ENCODE results near the gene LRRC23.
A peak's percentile ranks its signal among the peaks of the same experiment; 100 is the strongest.

LRRC23 gene

GRCh38 chr12:6919588-6919987 is 15.0 kb downstream of the LRRC23 start:
- H3K27me3 ChIP-seq (ENCODE audit: insufficient read depth, poor library complexity, severe bottlenecking) = peaks cover 11% of the 10 kb centered on the region
- no peak for TF ChIP-seq REST (IDR thresholded peaks at IDR 0.05; ENCODE audit: insufficient replicate concordance, low read depth)
- TF ChIP-seq SPI1 (IDR thresholded peaks at IDR 0.05; ENCODE audit: borderline replicate concordance, low read depth) = peak; percentile 16; the same call in 1 of the 2 replicates
- no peak for DNase-seq (ENCODE audit: low read depth in 1 of 2, low spot score in 1 of 2)
- H3K27ac ChIP-seq (replicated peaks) = no peak overlapping the region
- no peak overlapping the region for H3K4me3 ChIP-seq (replicated peaks; ENCODE audit: insufficient read depth, low read length)

GRCh38 chr12:6921539-6921938 is 16.9 kb downstream of the LRRC23 start:
- Histone ChIP-seq H3K27ac (replicated peaks) (no peak overlapping the region), H3K4me3 (replicated peaks; ENCODE audit: insufficient read depth, low read length) (no peak overlapping the region), H3K27me3 (ENCODE audit: insufficient read depth, poor library complexity, severe bottlenecking) (no peaks in the 10 kb centered on the region)
- DNase-seq (ENCODE audit: low read depth in 1 of 2, low spot score in 1 of 2) = no peak
- TF ChIP-seq REST (IDR thresholded peaks at IDR 0.05; ENCODE audit: insufficient replicate concordance, low read depth) = no peak
- TF ChIP-seq GABPA (IDR thresholded peaks at IDR 0.05; ENCODE audit: low read depth) = no peak
- TF ChIP-seq POLR2AphosphoS5 (IDR thresholded peaks at IDR 0.05; ENCODE audit: low read depth) = no peak
- no peak for TF ChIP-seq SPI1 (IDR thresholded peaks at IDR 0.05; ENCODE audit: borderline replicate concordance, low read depth)
- no peak for TF ChIP-seq CTCF (IDR thresholded peaks at IDR 0.05; ENCODE audit: insufficient read depth, low read length)

GRCh38 chr12:6921996-6922946 is 17.6 kb downstream of the LRRC23 start:
- Histone ChIP-seq H3K27me3 (ENCODE audit: insufficient read depth, poor library complexity, severe bottlenecking) (no peaks in the 10 kb centered on the region), H3K4me3 (replicated peaks; ENCODE audit: insufficient read depth, low read length) (no peak overlapping the region), H3K27ac (replicated peaks) (no peak overlapping the region)
- DNase-seq (ENCODE audit: low read depth in 1 of 2, low spot score in 1 of 2) = peak in 1 of 2 experiments; percentile 51
- TF ChIP-seq REST (IDR thresholded peaks at IDR 0.05; ENCODE audit: insufficient replicate concordance, low read depth) = no peak
- TF ChIP-seq POLR2AphosphoS5 (IDR thresholded peaks at IDR 0.05; ENCODE audit: low read depth) = no peak
- TF ChIP-seq GABPA (IDR thresholded peaks at IDR 0.05; ENCODE audit: low read depth) = no peak
- TF ChIP-seq CTCF (IDR thresholded peaks at IDR 0.05; ENCODE audit: insufficient read depth, low read length) = no peak
- TF ChIP-seq SPI1 (IDR thresholded peaks at IDR 0.05; ENCODE audit: borderline replicate concordance, low read depth) = peak; percentile 90
